SK-N-SH treated with all-trans-retinoic acid at 6 μM for 48 hours (cell line): ENCODE results near the gene CRYGA.
"Not testable (repeated sequence)": the region's sequence is repeated elsewhere in the genome, so short reads cannot be mapped to it uniquely, and the experiment has no call there.

Experiments
- ATAC-seq: fragments of 200-7000 bp; cut with Tn5 transposase; 3 replicates; pipeline ENCODE4 v1.9.1; 2020; ENCODE audit warnings: mild to moderate bottlenecking, moderate library complexity
- ARNTL ChIP-seq: fragments of 450-650 bp; formaldehyde crosslinking; IDR thresholded peaks from 2 replicates; pipeline ENCODE4 v1.5.0; 2020; ENCODE audit warnings: low read depth, mild to moderate bottlenecking, moderate library complexity, borderline replicate concordance
- BACH2 ChIP-seq: fragments of 250-450 bp; sonication (Bioruptor Pico); IDR thresholded peaks from 2 replicates; pipeline ENCODE4 v1.9.0; 2021; ENCODE audit warnings: mild to moderate bottlenecking, borderline replicate concordance
- GLIS3 ChIP-seq: fragments of 250-450 bp; sonication (Bioruptor Pico); IDR thresholded peaks from 2 replicates; pipeline ENCODE4 v1.5.0; 2020; ENCODE audit warnings: mild to moderate bottlenecking, moderate library complexity
- ISL1 ChIP-seq: fragments of 250-450 bp; sonication (Bioruptor Pico); IDR thresholded peaks from 2 replicates; pipeline ENCODE4 v2.1.2; 2022; ENCODE audit warnings: mild to moderate bottlenecking, moderate library complexity
- PPARA ChIP-seq: fragments of 250-450 bp; sonication (Bioruptor Pico); IDR thresholded peaks from 2 replicates; pipeline ENCODE4 v1.5.0; 2020; ENCODE audit warnings: mild to moderate bottlenecking, borderline replicate concordance
- RARB ChIP-seq: fragments of 250-450 bp; sonication (Bioruptor Pico); IDR thresholded peaks from 2 replicates; pipeline ENCODE4 v1.8.0; 2021; ENCODE audit warnings: mild to moderate bottlenecking, moderate library complexity
- SNAI2 ChIP-seq: fragments of 250-450 bp; sonication (Bioruptor Pico); IDR thresholded peaks from 2 replicates; pipeline ENCODE4 v1.5.0; 2020; ENCODE audit warnings: mild to moderate bottlenecking, moderate library complexity
- TCF4 ChIP-seq: fragments of 250-450 bp; sonication (Bioruptor Pico); IDR thresholded peaks from 2 replicates; pipeline ENCODE4 v1.8.0; 2021; ENCODE audit warnings: mild to moderate bottlenecking, moderate library complexity, borderline replicate concordance
- TOX ChIP-seq: fragments of 250-450 bp; sonication (Bioruptor Pico); IDR thresholded peaks from 2 replicates; pipeline ENCODE4 v1.8.0; 2021; ENCODE audit warnings: mild to moderate bottlenecking, moderate library complexity, borderline replicate concordance
- TSHZ2 ChIP-seq: fragments of 250-450 bp; sonication (Bioruptor Pico); IDR thresholded peaks from 2 replicates; pipeline ENCODE4 v1.5.0; 2020; ENCODE audit warnings: mild to moderate bottlenecking, moderate library complexity
- ZC3H10 ChIP-seq: fragments of 250-450 bp; sonication (Bioruptor Pico); IDR thresholded peaks from 2 replicates; pipeline ENCODE4 v1.5.1; 2021; ENCODE audit warnings: mild to moderate bottlenecking, moderate library complexity
- ZFP3 ChIP-seq: fragments of 250-450 bp; sonication (Bioruptor Pico); IDR thresholded peaks from 2 replicates; pipeline ENCODE4 v1.5.0; 2020; ENCODE audit warnings: mild to moderate bottlenecking, moderate library complexity
- ZFP30 ChIP-seq: fragments of 450-650 bp; formaldehyde crosslinking; IDR thresholded peaks from 2 replicates; pipeline ENCODE4 v1.5.0; 2022; ENCODE audit warnings: mild to moderate bottlenecking, moderate library complexity
- ZNF70 ChIP-seq: fragments of 450-650 bp; formaldehyde crosslinking; IDR thresholded peaks from 2 replicates; pipeline ENCODE4 v1.5.0; 2020; ENCODE audit warnings: mild to moderate bottlenecking, moderate library complexity
- ZNF8 ChIP-seq: fragments of 450-650 bp; formaldehyde crosslinking; IDR thresholded peaks from 2 replicates; pipeline ENCODE4 v1.5.0; 2020; ENCODE audit warnings: mild to moderate bottlenecking, moderate library complexity
- TF ChIP-seq, protein P1 (sequence below): fragments of 250-450 bp; sonication (Bioruptor Pico); IDR thresholded peaks from 2 replicates; pipeline ENCODE4 v1.8.0; 2020; ENCODE audit warnings: mild to moderate bottlenecking, moderate library complexity, borderline replicate concordance
- TF ChIP-seq, protein P2 (sequence below): fragments of 250-450 bp; sonication (Bioruptor Pico); IDR thresholded peaks from 2 replicates; pipeline ENCODE4 v1.5.1; 2021; ENCODE audit warnings: mild to moderate bottlenecking, moderate library complexity

Gene CRYGA

GRCh38 chr2:208125251-208125650, 38.1 kb downstream of the CRYGA start:
- TF ChIP-seq, protein P1, sequence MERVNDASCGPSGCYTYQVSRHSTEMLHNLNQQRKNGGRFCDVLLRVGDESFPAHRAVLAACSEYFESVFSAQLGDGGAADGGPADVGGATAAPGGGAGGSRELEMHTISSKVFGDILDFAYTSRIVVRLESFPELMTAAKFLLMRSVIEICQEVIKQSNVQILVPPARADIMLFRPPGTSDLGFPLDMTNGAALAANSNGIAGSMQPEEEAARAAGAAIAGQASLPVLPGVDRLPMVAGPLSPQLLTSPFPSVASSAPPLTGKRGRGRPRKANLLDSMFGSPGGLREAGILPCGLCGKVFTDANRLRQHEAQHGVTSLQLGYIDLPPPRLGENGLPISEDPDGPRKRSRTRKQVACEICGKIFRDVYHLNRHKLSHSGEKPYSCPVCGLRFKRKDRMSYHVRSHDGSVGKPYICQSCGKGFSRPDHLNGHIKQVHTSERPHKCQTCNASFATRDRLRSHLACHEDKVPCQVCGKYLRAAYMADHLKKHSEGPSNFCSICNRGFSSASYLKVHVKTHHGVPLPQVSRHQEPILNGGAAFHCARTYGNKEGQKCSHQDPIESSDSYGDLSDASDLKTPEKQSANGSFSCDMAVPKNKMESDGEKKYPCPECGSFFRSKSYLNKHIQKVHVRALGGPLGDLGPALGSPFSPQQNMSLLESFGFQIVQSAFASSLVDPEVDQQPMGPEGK: no peak
- TF ChIP-seq TSHZ2 (CRISPR knock-in tag) (no peak), SNAI2 (CRISPR knock-in tag) (no peak), ZC3H10 (CRISPR knock-in tag) (no peak), TCF4 (CRISPR knock-in tag) (no peak)
- no peak for ATAC-seq

- ATAC-seq: not testable (repeated sequence)
Measured at GRCh38 chr2:208124013-208124715, 39.2 kb downstream of the CRYGA start, which contains the start of gene CRYGD. CRYGD (minus strand) TSS chr2:208124524; CDS start chr2:208124473, 51 bp downstream.

- TF ChIP-seq TSHZ2 (CRISPR knock-in tag): no peak
- no peak for TF ChIP-seq ISL1 (CRISPR knock-in tag)
- TF ChIP-seq ZFP3 (CRISPR knock-in tag): no peak
- ATAC-seq: no peak
Measured at GRCh38 chr2:208122248-208122647, 41.1 kb downstream of the CRYGA start.

DNA sequence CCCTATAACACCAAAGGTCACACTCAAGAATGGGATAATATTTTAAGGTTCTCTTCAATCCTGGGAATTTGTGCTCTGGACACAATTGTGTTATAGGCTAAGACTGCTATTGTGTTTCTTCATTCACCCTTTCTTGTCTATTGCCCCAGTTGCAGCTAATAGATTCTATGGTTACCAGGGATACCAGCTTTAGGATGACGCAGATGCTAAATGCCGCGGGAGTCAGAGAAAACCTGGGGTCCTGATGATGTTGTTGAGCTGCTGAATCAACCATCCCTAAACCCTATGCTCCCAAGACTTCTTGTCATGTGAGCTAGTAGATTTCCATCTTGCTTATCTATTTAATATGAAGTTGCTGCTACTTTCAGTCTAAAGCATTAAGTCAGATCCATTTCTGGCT, 44.5 kb downstream of the CRYGA start:
- ATAC-seq: no peak
- TF ChIP-seq ISL1 (CRISPR knock-in tag): no peak
- no peak for TF ChIP-seq PPARA (CRISPR knock-in tag)
- no peak for TF ChIP-seq ZC3H10 (CRISPR knock-in tag)
- TF ChIP-seq ZNF8 (CRISPR knock-in tag): no peak
- TF ChIP-seq, protein P2, sequence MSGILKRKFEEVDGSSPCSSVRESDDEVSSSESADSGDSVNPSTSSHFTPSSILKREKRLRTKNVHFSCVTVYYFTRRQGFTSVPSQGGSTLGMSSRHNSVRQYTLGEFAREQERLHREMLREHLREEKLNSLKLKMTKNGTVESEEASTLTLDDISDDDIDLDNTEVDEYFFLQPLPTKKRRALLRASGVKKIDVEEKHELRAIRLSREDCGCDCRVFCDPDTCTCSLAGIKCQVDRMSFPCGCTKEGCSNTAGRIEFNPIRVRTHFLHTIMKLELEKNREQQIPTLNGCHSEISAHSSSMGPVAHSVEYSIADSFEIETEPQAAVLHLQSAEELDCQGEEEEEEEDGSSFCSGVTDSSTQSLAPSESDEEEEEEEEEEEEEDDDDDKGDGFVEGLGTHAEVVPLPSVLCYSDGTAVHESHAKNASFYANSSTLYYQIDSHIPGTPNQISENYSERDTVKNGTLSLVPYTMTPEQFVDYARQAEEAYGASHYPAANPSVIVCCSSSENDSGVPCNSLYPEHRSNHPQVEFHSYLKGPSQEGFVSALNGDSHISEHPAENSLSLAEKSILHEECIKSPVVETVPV: no peak
- TF ChIP-seq RARB (CRISPR knock-in tag): no peak
- TF ChIP-seq ZFP30: no peak
- TF ChIP-seq GLIS3: no peak
- no peak for TF ChIP-seq ZNF70
- no peak for TF ChIP-seq TCF4 (CRISPR knock-in tag)
- no peak for TF ChIP-seq ARNTL (CRISPR knock-in tag)
- no peak for TF ChIP-seq BACH2 (CRISPR knock-in tag)
- TF ChIP-seq TOX: no peak
- TF ChIP-seq, protein P1: no peak

DNA sequence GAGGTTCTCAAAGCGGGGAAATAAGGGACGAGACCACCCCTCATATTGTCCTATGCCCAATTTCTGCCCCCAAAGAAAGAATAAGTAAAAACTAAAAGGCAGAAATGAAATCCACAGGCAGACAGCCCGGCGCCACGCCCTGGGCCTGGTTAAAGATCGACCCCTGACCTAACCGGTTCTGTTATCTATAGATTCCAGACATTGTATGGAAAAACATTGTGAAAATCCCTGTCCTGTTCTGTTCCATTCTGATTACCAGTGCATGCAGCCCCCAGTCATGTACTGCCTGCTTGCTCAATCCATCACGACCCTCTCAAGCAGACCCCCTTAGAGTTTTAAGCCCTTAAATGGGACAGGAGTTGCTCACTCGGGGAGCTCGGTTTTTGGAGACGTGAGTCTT, 46.0 kb downstream of the CRYGA start:
- not testable (repeated sequence) for ATAC-seq
